Vagina (tissue), 2 donors: Measurements from ENCODE around the gene CCDC138.

Experiments
- POLR2A ChIP-seq, 2 donors: fragments of 450-650 bp; IDR thresholded peaks; one replicate each; pipeline ENCODE4 v1.6.1; 2017; ENCODE audit warnings: antibody characterized with exemption in 2 of 2, mild to moderate bottlenecking in 2 of 2, moderate library complexity in 2 of 2
- POLR2AphosphoS5 ChIP-seq, 2 donors: sonication (generic); formaldehyde crosslinking; IDR thresholded peaks; one replicate each; pipeline ENCODE4 v1.9.0; 2017; ENCODE audit warnings: antibody characterized with exemption in 2 of 2, mild to moderate bottlenecking in 2 of 2, low read depth in 1 of 2; ENCODE audit not compliant: insufficient read depth in 1 of 2
- TF ChIP-seq, protein P1 (sequence below), 3 experiments: fragments of 450-650 bp in 2 of 3; fragments of 200-600 bp in 1 of 3; sonication (generic) in 1 of 3; IDR thresholded peaks; one replicate each; pipeline ENCODE4 v1.5.1; 2017 to 2019; ENCODE audit warnings: antibody characterized with exemption in 3 of 3, mild to moderate bottlenecking in 2 of 3, moderate library complexity in 2 of 3

DNA sequence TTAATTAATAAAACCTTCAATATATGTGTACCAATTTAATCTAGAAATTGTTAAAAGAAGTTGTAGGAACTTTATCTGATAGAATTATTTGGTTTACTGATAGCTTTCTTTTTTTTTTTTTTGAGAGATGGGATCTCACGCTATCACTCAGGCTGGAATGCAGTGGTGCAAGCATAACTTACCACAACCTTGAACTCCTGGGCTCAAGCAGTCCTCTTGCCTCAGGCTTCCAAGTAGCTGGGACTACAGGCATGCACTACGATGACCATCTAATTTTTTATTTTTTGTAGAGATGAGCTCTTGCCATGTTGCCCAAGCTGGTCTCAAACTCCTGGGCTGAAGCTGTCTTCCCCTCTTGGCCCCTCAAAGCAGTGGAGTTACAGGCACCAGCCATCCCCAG, 66.8 kb downstream of the CCDC138 start:
- TF ChIP-seq, protein P1, sequence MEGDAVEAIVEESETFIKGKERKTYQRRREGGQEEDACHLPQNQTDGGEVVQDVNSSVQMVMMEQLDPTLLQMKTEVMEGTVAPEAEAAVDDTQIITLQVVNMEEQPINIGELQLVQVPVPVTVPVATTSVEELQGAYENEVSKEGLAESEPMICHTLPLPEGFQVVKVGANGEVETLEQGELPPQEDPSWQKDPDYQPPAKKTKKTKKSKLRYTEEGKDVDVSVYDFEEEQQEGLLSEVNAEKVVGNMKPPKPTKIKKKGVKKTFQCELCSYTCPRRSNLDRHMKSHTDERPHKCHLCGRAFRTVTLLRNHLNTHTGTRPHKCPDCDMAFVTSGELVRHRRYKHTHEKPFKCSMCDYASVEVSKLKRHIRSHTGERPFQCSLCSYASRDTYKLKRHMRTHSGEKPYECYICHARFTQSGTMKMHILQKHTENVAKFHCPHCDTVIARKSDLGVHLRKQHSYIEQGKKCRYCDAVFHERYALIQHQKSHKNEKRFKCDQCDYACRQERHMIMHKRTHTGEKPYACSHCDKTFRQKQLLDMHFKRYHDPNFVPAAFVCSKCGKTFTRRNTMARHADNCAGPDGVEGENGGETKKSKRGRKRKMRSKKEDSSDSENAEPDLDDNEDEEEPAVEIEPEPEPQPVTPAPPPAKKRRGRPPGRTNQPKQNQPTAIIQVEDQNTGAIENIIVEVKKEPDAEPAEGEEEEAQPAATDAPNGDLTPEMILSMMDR (IDR thresholded peaks at IDR 0.05), result no peak
- TF ChIP-seq POLR2A (IDR thresholded peaks at IDR 0.05), result no peak
- TF ChIP-seq POLR2AphosphoS5 (IDR thresholded peaks at IDR 0.05; ENCODE audit: insufficient read depth in 1 of 2, low read depth in 1 of 2), result no peak
